Measurements from ENCODE around the gene GALNTL6.

DNA sequence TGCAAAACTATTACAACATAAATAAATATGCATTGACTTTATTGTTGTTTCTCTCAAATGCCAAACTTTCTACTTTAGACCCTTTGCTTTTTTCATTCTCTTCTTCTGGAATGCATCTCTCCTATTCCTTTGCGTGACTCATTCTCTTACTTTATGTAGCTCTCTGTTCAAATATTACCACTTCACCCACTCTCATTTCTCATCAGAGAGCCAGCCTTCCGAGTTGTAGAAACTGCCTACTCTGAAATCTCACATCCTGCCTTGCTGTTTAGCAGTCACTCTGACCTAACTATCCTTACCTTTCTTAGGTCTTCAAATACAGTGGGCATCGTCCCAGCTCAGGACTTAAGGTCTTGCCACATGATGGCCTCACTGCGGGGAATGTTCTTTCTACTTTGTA, 143.5 kb downstream of the GALNTL6 start:
- TF ChIP-seq CTCF (IDR thresholded peaks at IDR 0.05), result no peak
- TF ChIP-seq POLR2A (IDR thresholded peaks at IDR 0.05), result no peak

All from testis (tissue), 2 donors.